HG02852 (cell line): Measurements from ENCODE around the gene NKPD1.

Source experiments
- ATAC-seq: cut with Tn5 transposase; IDR thresholded peaks from one replicate; pipeline ENCODE4 v1.9.1; 2021; ENCODE audit warnings: mild to moderate bottlenecking, moderate library complexity; ENCODE audit not compliant: unreplicated experiment

NKPD1 gene

GRCh38 chr19:45160870-45161737 lies at the start of gene NKPD1:
Gene NKPD1, minus strand, starts transcription at chr19:45160982. Its CDS starts 832 bp downstream, at chr19:45160150.
- ATAC-seq, result no peak

GRCh38 chr19:45206328-45206727 lies 45.5 kb upstream of the NKPD1 start:
- ATAC-seq, result no peak

GRCh38 chr19:45205810-45206209 lies 45.0 kb upstream of the NKPD1 start:
- no peak for ATAC-seq

- no peak for ATAC-seq
These were observed 41.9 kb upstream of the NKPD1 start for GRCh38 chr19:45202637-45203036.

GRCh38 chr19:45200568-45200967 lies 39.8 kb upstream of the NKPD1 start:
- ATAC-seq, result no peak

- no peak for ATAC-seq
These were observed 35.0 kb upstream of the NKPD1 start for GRCh38 chr19:45195764-45196163.

- ATAC-seq, result no peak
These were observed 30.6 kb upstream of the NKPD1 start for GRCh38 chr19:45191375-45191774.

GRCh38 chr19:45189971-45190370 lies 29.2 kb upstream of the NKPD1 start:
- no peak for ATAC-seq

GRCh38 chr19:45187421-45188100 lies 26.8 kb upstream of the NKPD1 start:
- ATAC-seq, result no peak

GRCh38 chr19:45186509-45187334 lies 25.9 kb upstream of the NKPD1 start:
- ATAC-seq, result no peak

- no peak for ATAC-seq
These were observed 23.3 kb upstream of the NKPD1 start for GRCh38 chr19:45184115-45184514.

- ATAC-seq, result no peak
These were observed 22.0 kb upstream of the NKPD1 start for GRCh38 chr19:45182758-45183157.

- no peak for ATAC-seq
These were observed 20.2 kb upstream of the NKPD1 start for GRCh38 chr19:45180936-45181335.

- ATAC-seq, result no peak
These were observed 19.1 kb upstream of the NKPD1 start for GRCh38 chr19:45179892-45180370.

GRCh38 chr19:45179072-45179891 lies 18.5 kb upstream of the NKPD1 start:
- ATAC-seq, result no peak

GRCh38 chr19:45178262-45179071 lies 17.7 kb upstream of the NKPD1 start, which contains the start of gene BLOC1S3:
Gene BLOC1S3, plus strand, starts transcription at chr19:45178784. Its CDS starts 513 bp downstream, at chr19:45179297.
- peak; percentile 82 for ATAC-seq

- peak; percentile 8 for ATAC-seq
These were observed 17.1 kb upstream of the NKPD1 start, which contains the start of gene TRAPPC6A for GRCh38 chr19:45177817-45178261. Gene TRAPPC6A, minus strand, starts transcription at chr19:45178237. Its CDS starts 19 bp downstream, at chr19:45178218.

- no peak for ATAC-seq
These were observed 14.9 kb upstream of the NKPD1 start for GRCh38 chr19:45175515-45176345.
